Hematopoietic multipotent progenitor cell treated with erythropoietin and hydrocortisone succinate and interleukin-3 and kit ligand, for 6 days (in vitro differentiated cells): Measurements from ENCODE around the gene SERPINB6.
A peak's percentile ranks its signal among the peaks of the same experiment; 100 is the strongest.

Experiments used
- DNase-seq: peaks from one replicate; pipeline ENCODE4 v3.0.0-alpha.2; 2015

SERPINB6 gene

GRCh38 chr6:2998998-2999617 is 27.7 kb upstream of the SERPINB6 start:
- no peak for DNase-seq

- DNase-seq: peak; percentile 51
Observed at GRCh38 chr6:2998249-2998997, 27.1 kb upstream of the SERPINB6 start.

- peak; percentile 27 for DNase-seq
Observed at GRCh38 chr6:2993755-2994317, 22.5 kb upstream of the SERPINB6 start.

GRCh38 chr6:2992330-2992979 is 21.1 kb upstream of the SERPINB6 start:
- DNase-seq: no peak

GRCh38 chr6:2990932-2991506 is 19.7 kb upstream of the SERPINB6 start:
- no peak for DNase-seq

GRCh38 chr6:2990248-2990931 is 19.0 kb upstream of the SERPINB6 start:
- peak; percentile 78 for DNase-seq

GRCh38 chr6:2989332-2990247 is 18.2 kb upstream of the SERPINB6 start:
- peak; percentile 99 for DNase-seq

- DNase-seq: peak; percentile 91
Observed at GRCh38 chr6:2988426-2989331, 17.3 kb upstream of the SERPINB6 start.

GRCh38 chr6:2988094-2988425 is 16.7 kb upstream of the SERPINB6 start:
- DNase-seq: peak; percentile 40

- no peak for DNase-seq
Observed at GRCh38 chr6:2986722-2987221, 15.4 kb upstream of the SERPINB6 start.

GRCh38 chr6:2984738-2985406 is 13.5 kb upstream of the SERPINB6 start:
- no peak for DNase-seq

GRCh38 chr6:2982426-2983117 is 11.2 kb upstream of the SERPINB6 start:
- DNase-seq: no peak

- DNase-seq: no peak
Observed at GRCh38 chr6:2980465-2980855, 9.1 kb upstream of the SERPINB6 start.

- peak; percentile 47 for DNase-seq
Observed at GRCh38 chr6:2979819-2980464, 8.6 kb upstream of the SERPINB6 start.

- DNase-seq: no peak
Observed at GRCh38 chr6:2978923-2979322, 7.6 kb upstream of the SERPINB6 start.

- DNase-seq: no peak
Observed at GRCh38 chr6:2977799-2978590, 6.6 kb upstream of the SERPINB6 start.

- no peak for DNase-seq
Observed at GRCh38 chr6:2977290-2977689, 5.9 kb upstream of the SERPINB6 start.

GRCh38 chr6:2976571-2977085 is 5.3 kb upstream of the SERPINB6 start:
- DNase-seq: no peak
